ENCODE results near the gene CRHR1. TPM values are rescaled to one million over a fixed set of nuclear protein-coding genes. Genes with fewer than 3 reads are reported as not detected.

CRHR1 gene
- 0.13 and 0.31 TPM in 2 replicates for polyA plus RNA-seq (2012; rRNA removed)
- polyA plus RNA-seq (2012; cell fraction: cytosol; rRNA removed) = 0.06 and 0.22 TPM in 2 replicates
- polyA plus RNA-seq (2012; cell fraction: nucleus; rRNA removed) = 1.4 and 1.5 TPM in 2 replicates

GRCh38 chr17:45784293-45784740 lies at the start of gene CRHR1:
CRHR1 (plus strand) TSS chr17:45784320; CDS start chr17:45784545, 225 bp downstream.
- Histone ChIP-seq H2AFZ (ENCODE audit: low read depth) (peak within 1 kb of the TSS; percentile 82; the same call in 1 of the 2 replicates), H3K4me3 (ENCODE audit: low read depth in 2 of 2, low read length in 1 of 2) (peak within 1 kb of the TSS; percentile 43 to 65), H3K79me2 (ENCODE audit: insufficient read depth) (no peaks in the 10 kb centered on the region), H3K27me3 (ENCODE audit: insufficient read depth) (peaks cover 53% of the 10 kb centered on the region), H3K9me3 (no peaks in the 10 kb centered on the region), H3K9me2 (no peaks in the 10 kb centered on the region), H3K27ac (ENCODE audit: low read depth in 2 of 2, low read length in 1 of 2) (no peak within 1 kb of the TSS), H3K4me1 (ENCODE audit: control insufficient read depth in 1 of 2, insufficient read depth in 2 of 2, low read depth in 1 of 2, low read length in 1 of 2) (peaks cover 4 to 24% of the 10 kb centered on the region in 2 experiments; a peak in 1 of 4 replicates), H3K9ac (no peak within 1 kb of the TSS; the same call in 1 of the 2 replicates), H3K36me3 (replicated peaks in 1 of 2; ENCODE audit: control insufficient read depth in 1 of 2, insufficient read depth in 2 of 2, low read length in 1 of 2) (no peaks in the 10 kb centered on the region), H4K20me1 (ENCODE audit: insufficient read depth) (peaks cover 6% of the 10 kb centered on the region; the same call in 1 of the 2 replicates), H3K4me2 (peak within 1 kb of the TSS; percentile 95), H3F3A (replicated peaks; ENCODE audit: insufficient read depth) (peaks cover 10% of the 10 kb centered on the region)
- CTCF ChIA-PET = interaction anchor here (0.9 to 11.0 kb wide), 19 partner anchors 8 to 144 kb away, joined by 3 to 164 read pairs (median 7); partner anchors contain the start of gene MAPT
- POLR2A ChIA-PET = interaction anchor here (0.6 kb wide), 1 partner anchor 39 kb away, joined by 3 read pairs; no protein-coding TSS in a partner anchor
- TF ChIP-seq IRF3 (IDR thresholded peaks at IDR 0.05; ENCODE audit: low read depth, low read length) (no peak), ZBTB33 (IDR thresholded peaks at IDR 0.05; ENCODE audit: borderline replicate concordance, low read depth) (no peak), POLR2AphosphoS5 (IDR thresholded peaks at IDR 0.05; ENCODE audit: low read depth, low read length) (no peak), FOXM1 (IDR thresholded peaks at IDR 0.05; ENCODE audit: low read depth) (no peak), MAX (IDR thresholded peaks at IDR 0.05; ENCODE audit: low read depth) (no peak), USF1 (IDR thresholded peaks at IDR 0.05; ENCODE audit: borderline replicate concordance, low read depth) (no peak), JUND (IDR thresholded peaks at IDR 0.05) (no peak), NRF1 (IDR thresholded peaks at IDR 0.05; ENCODE audit: low read depth, low read length) (no peak), NFIC (IDR thresholded peaks at IDR 0.05; ENCODE audit: borderline replicate concordance) (no peak), MEF2A (IDR thresholded peaks at IDR 0.05; ENCODE audit: borderline replicate concordance, low read depth) (no peak), GABPA (IDR thresholded peaks at IDR 0.05; ENCODE audit: low read depth) (no peak), TAF1 (IDR thresholded peaks at IDR 0.05; ENCODE audit: borderline replicate concordance, low read depth, low read length) (no peak), TEAD4 (IDR thresholded peaks at IDR 0.05; ENCODE audit: borderline replicate concordance, insufficient read depth) (no peak), TCF12 (IDR thresholded peaks at IDR 0.05) (no peak), GATA2 (CRISPR knock-in tag; IDR thresholded peaks at IDR 0.05) (no peak), RCOR1 (IDR thresholded peaks at IDR 0.05; ENCODE audit: low read length) (no peak)
- 3% methylated on average over 27 of the region's 56 CpGs for WGBS (ENCODE audit: low lambda C conversion rate)
- no peak for DNase-seq

All from SK-N-SH (cell line).